Measurements from ENCODE around the gene MAD1L1. TPM values are rescaled to one million over a fixed set of nuclear protein-coding genes. Genes with fewer than 3 reads are reported as not detected.

The MAD1L1 gene
- total RNA-seq, 1 experiment from 2014 or later = 38.5 TPM

DNA sequence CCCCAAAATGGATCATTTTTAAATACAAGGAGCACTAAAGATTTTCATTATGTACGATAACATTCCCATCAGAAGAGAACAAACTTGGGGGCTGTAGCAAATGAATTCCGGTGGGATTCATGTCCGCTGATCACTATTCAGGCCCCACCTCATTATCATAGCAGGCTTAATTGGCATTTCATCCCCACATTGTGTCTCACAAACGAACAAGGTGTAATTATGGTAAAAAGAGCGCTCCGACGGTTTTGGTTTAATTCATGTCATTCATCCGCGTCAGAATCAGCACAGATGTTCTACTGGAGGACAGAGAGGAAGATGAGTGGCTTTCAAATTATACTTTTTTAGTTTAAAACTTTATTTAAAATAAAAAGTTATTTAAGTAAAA is 124.7 kb downstream of the MAD1L1 start:
- no peak overlapping the region for H3K27ac ChIP-seq (ENCODE audit: low read depth, low read length)
- H2AFZ ChIP-seq (ENCODE audit: low read depth, low read length, poor library complexity, severe bottlenecking) = no peak overlapping the region
- ChIA-PET POLR2A (no interaction called here), CTCF (no interaction called here), RAD21 (ENCODE audit: low non-redundant PET in 1 of 2, low total read pairs in 2 of 2, uncharacterized antibody in 2 of 2, unreplicated experiment in 2 of 2) (no interaction called here)
- H3K27me3 ChIP-seq (ENCODE audit: insufficient read depth, low read length) = no peaks in the 10 kb centered on the region
- no peaks in the 10 kb centered on the region for H4K20me1 ChIP-seq (ENCODE audit: insufficient read depth)
- BruUV-seq (replicated peaks) = no TSS peak
- H3K4me3 ChIP-seq (replicated peaks in 1 of 2; ENCODE audit: low read depth in 1 of 2, low read length in 2 of 2) = no peak overlapping the region
- H3K36me3 ChIP-seq (ENCODE audit: control insufficient read depth in 1 of 2, insufficient read depth in 2 of 2, low read length in 2 of 2) = no peaks in the 10 kb centered on the region
- H3K4me2 ChIP-seq (ENCODE audit: low read length) = no peak overlapping the region
- ATAC-seq = no peak
- H3K9me2 ChIP-seq (ENCODE audit: insufficient read depth) = no peaks in the 10 kb centered on the region
- no peaks in the 10 kb centered on the region for H3K9me3 ChIP-seq (ENCODE audit: control insufficient read depth in 1 of 2, insufficient read depth in 1 of 2, low read depth in 1 of 2, low read length in 2 of 2)
- DNase-seq (ENCODE audit: low read depth, low spot score) = no peak
- no peak overlapping the region; the same call in 1 of the 2 replicates for H3K9ac ChIP-seq (ENCODE audit: low read length)
- TF ChIP-seq, protein P1, sequence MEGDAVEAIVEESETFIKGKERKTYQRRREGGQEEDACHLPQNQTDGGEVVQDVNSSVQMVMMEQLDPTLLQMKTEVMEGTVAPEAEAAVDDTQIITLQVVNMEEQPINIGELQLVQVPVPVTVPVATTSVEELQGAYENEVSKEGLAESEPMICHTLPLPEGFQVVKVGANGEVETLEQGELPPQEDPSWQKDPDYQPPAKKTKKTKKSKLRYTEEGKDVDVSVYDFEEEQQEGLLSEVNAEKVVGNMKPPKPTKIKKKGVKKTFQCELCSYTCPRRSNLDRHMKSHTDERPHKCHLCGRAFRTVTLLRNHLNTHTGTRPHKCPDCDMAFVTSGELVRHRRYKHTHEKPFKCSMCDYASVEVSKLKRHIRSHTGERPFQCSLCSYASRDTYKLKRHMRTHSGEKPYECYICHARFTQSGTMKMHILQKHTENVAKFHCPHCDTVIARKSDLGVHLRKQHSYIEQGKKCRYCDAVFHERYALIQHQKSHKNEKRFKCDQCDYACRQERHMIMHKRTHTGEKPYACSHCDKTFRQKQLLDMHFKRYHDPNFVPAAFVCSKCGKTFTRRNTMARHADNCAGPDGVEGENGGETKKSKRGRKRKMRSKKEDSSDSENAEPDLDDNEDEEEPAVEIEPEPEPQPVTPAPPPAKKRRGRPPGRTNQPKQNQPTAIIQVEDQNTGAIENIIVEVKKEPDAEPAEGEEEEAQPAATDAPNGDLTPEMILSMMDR (IDR thresholded peaks at IDR 0.05 in 2 of 3, conservative IDR thresholded peaks at IDR 0.05 in 1 of 3; ENCODE audit: borderline replicate concordance in 1 of 3, insufficient read depth in 1 of 3, low read depth in 2 of 3, low read length in 2 of 3) = no peak
- no peak for TF ChIP-seq POLR2AphosphoS5 (IDR thresholded peaks at IDR 0.05; ENCODE audit: low read depth, low read length)
- TF ChIP-seq TCF7L2 (IDR thresholded peaks at IDR 0.05; ENCODE audit: borderline replicate concordance, extremely low read depth, insufficient read depth, insufficient read length) = no peak
- TF ChIP-seq SRF (IDR thresholded peaks at IDR 0.05; ENCODE audit: low read depth) = no peak
- no peak for TF ChIP-seq ELF1 (IDR thresholded peaks at IDR 0.05; ENCODE audit: borderline replicate concordance, low read depth)
- TF ChIP-seq EZH2 (IDR thresholded peaks at IDR 0.05) = no peak
- no peak for TF ChIP-seq POLR2A (IDR thresholded peaks at IDR 0.05; ENCODE audit: borderline replicate concordance, extremely low read depth, insufficient read depth, insufficient read length)
- no peak for TF ChIP-seq RAD21 (IDR thresholded peaks at IDR 0.05; ENCODE audit: low read depth)
- TF ChIP-seq, protein P2, sequence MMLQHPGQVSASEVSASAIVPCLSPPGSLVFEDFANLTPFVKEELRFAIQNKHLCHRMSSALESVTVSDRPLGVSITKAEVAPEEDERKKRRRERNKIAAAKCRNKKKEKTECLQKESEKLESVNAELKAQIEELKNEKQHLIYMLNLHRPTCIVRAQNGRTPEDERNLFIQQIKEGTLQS (IDR thresholded peaks at IDR 0.05) = no peak
- TF ChIP-seq CBX3 (IDR thresholded peaks at IDR 0.05; ENCODE audit: low read depth) = no peak
- no peak for TF ChIP-seq SP1 (IDR thresholded peaks at IDR 0.05; ENCODE audit: low read depth)
- no peak for TF ChIP-seq ZFX (IDR thresholded peaks at IDR 0.05)
- TF ChIP-seq, protein P3, sequence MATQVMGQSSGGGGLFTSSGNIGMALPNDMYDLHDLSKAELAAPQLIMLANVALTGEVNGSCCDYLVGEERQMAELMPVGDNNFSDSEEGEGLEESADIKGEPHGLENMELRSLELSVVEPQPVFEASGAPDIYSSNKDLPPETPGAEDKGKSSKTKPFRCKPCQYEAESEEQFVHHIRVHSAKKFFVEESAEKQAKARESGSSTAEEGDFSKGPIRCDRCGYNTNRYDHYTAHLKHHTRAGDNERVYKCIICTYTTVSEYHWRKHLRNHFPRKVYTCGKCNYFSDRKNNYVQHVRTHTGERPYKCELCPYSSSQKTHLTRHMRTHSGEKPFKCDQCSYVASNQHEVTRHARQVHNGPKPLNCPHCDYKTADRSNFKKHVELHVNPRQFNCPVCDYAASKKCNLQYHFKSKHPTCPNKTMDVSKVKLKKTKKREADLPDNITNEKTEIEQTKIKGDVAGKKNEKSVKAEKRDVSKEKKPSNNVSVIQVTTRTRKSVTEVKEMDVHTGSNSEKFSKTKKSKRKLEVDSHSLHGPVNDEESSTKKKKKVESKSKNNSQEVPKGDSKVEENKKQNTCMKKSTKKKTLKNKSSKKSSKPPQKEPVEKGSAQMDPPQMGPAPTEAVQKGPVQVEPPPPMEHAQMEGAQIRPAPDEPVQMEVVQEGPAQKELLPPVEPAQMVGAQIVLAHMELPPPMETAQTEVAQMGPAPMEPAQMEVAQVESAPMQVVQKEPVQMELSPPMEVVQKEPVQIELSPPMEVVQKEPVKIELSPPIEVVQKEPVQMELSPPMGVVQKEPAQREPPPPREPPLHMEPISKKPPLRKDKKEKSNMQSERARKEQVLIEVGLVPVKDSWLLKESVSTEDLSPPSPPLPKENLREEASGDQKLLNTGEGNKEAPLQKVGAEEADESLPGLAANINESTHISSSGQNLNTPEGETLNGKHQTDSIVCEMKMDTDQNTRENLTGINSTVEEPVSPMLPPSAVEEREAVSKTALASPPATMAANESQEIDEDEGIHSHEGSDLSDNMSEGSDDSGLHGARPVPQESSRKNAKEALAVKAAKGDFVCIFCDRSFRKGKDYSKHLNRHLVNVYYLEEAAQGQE (IDR thresholded peaks at IDR 0.05; ENCODE audit: low read depth) = no peak
- TF ChIP-seq ZNF274 (IDR thresholded peaks at IDR 0.05; ENCODE audit: low read depth, low read length) = no peak
- no peak for TF ChIP-seq SIN3A (IDR thresholded peaks at IDR 0.05; ENCODE audit: low read depth)
- no peak for TF ChIP-seq EGR1 (IDR thresholded peaks at IDR 0.05; ENCODE audit: low read depth)
- TF ChIP-seq, protein P4, sequence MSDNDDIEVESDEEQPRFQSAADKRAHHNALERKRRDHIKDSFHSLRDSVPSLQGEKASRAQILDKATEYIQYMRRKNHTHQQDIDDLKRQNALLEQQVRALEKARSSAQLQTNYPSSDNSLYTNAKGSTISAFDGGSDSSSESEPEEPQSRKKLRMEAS (IDR thresholded peaks at IDR 0.05) = no peak
- peaks cover 21% of the 10 kb centered on the region for H3K79me2 ChIP-seq (ENCODE audit: insufficient read depth, low read length)
- intact Hi-C loops (cut with micrococcal nuclease) = loop anchor here (10.0 kb wide), 1 partner anchor 97 kb away; no protein-coding TSS in a partner anchor
- H3K4me1 ChIP-seq (ENCODE audit: control insufficient read depth in 1 of 2, insufficient read depth in 2 of 2, low read length in 2 of 2) = peaks cover 47 to 90% of the 10 kb centered on the region in 2 experiments
